GM18526 (cell line): ENCODE data around the gene SH3RF3.

ENCODE experiments used
- POLR2A ChIP-seq: IDR thresholded peaks from 3 replicates; pipeline ENCODE4 v1.6.1; 2011; ENCODE audit not compliant: insufficient read length; ENCODE audit errors: extremely low read depth

SH3RF3 gene

DNA sequence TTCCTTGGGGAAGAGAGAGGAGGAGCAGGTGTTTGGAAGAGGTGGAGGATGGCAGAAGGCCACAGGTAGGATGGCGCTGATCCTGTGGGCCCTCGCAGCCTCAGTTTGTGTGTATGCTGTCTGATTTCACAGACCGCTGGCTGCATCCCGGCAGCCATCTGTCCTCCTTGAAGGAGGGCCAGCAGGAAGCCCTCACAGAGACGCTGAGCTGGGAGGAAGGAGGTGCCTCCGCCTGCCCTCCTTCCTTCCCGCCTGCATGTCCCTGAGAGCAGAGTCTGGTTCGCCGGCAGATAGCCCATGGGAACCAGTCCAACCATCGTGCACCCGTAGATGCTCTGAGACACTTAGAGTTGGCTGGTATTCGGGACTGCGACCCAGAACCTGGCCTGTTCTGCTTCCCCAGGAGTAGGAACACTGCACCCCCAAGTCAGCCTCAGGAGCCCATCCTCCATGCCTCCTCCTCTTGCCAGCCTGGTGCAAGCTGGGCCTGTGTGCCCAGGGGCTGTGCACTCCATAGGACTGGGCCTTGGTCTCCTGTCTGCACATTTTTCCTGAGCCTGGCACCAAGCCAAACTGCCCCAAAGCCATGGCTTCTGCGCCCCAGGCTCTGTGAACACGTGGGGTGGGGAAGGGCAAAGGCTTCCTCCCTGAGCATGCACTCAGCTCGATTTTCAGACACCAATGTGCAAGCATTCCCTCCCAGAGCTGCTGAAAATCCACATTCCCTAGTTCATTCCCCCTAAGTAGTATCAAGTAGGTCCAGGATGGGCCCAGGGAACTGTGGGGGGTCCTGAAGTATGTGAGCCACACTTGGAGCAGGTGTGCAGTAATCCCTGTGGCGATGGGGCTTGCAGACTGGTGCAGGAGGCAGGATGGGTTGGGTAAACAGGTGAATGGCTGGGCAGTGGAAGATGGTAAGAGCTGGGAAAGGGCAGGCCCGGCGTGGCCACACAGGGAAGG is 369.2 kb downstream of the SH3RF3 start:
- no peak for TF ChIP-seq POLR2A

DNA sequence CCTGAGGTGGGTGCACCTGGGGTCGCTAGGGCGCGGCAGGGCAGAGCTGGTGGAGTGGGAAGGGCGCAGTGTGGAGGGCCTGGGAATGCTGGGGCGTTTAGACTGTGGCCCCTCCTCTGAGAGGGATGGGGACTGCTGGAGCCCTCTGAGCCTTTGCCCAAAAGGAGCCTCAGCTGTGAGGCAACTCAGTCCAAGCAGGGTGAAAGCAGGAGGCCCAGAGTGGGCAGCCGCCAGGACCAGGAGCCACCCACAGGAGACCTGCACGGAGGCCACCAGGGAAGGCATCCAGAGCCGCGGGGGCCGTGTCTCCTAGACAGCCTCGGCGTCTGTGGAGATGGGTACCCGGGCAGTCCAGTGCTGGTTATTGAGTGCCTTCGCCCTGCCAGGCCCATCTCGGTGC is 369.9 kb downstream of the SH3RF3 start:
- no peak for TF ChIP-seq POLR2A

GRCh38 chr2:109499566-109499965 is 370.6 kb downstream of the SH3RF3 start:
- no peak for TF ChIP-seq POLR2A

DNA sequence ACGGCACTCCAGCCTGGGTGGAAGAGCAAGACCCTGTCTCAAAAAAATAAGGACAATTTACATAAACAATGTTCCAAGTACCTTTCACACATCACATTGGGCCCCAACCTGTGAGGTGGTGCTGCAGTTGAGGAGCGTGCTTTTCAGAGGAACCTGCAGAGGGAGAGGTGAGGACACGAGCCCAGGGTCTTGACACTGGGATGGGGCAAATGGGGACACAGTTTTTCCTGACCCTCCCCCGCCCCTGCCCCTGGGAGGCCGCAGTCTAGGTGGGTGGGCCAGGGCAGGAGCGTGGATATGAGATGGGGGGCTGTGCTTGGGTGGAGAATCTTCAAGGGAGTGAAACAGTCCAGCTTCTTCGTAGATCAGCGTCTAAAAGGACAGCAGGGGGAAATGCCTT is 371.9 kb downstream of the SH3RF3 start:
- no peak for TF ChIP-seq POLR2A

- TF ChIP-seq POLR2A = no peak
Measured at GRCh38 chr2:109501461-109501860, 372.5 kb downstream of the SH3RF3 start.

DNA sequence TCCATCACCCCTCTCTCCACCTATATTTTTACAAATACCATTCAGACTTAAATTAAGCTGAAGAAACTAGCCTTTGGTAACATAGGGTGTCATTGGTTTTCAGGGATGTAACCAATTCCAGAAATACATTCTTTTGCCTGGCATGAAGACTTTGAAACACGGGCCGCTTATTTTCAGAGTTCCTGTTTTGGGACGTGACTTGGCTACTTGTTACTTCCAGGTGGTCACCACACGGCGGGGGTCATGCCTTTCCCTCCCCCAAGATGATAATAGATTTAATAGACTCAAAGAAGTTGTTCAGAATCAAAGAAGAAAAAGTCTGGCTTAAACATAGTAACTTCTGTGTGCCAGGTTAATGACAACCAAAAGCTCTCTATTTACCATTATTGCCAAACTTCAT is 374.2 kb downstream of the SH3RF3 start:
- TF ChIP-seq POLR2A = no peak

GRCh38 chr2:109507217-109507616 is 378.2 kb downstream of the SH3RF3 start:
- no peak for TF ChIP-seq POLR2A

DNA sequence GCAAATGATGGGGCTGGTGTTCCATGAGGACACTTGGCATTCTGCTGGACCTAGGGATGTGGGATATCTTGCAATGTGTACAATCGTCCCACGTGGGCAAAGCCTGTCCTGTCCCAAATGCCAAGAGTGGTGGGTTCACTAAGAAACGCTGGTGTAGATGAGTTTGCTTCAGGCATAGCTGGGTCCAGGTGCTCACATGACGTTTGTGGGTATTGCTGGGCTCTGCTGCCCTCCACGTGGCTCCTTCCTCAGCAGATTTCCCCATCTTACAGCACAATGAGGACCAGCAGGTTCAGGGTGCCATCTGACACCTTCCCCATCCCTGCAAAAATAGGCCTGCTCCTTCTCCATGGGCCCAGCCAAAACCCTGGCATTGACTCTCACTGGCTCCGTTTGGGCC is 378.8 kb downstream of the SH3RF3 start:
- TF ChIP-seq POLR2A = no peak

GRCh38 chr2:109508556-109508955 is 379.6 kb downstream of the SH3RF3 start:
- no peak for TF ChIP-seq POLR2A

DNA sequence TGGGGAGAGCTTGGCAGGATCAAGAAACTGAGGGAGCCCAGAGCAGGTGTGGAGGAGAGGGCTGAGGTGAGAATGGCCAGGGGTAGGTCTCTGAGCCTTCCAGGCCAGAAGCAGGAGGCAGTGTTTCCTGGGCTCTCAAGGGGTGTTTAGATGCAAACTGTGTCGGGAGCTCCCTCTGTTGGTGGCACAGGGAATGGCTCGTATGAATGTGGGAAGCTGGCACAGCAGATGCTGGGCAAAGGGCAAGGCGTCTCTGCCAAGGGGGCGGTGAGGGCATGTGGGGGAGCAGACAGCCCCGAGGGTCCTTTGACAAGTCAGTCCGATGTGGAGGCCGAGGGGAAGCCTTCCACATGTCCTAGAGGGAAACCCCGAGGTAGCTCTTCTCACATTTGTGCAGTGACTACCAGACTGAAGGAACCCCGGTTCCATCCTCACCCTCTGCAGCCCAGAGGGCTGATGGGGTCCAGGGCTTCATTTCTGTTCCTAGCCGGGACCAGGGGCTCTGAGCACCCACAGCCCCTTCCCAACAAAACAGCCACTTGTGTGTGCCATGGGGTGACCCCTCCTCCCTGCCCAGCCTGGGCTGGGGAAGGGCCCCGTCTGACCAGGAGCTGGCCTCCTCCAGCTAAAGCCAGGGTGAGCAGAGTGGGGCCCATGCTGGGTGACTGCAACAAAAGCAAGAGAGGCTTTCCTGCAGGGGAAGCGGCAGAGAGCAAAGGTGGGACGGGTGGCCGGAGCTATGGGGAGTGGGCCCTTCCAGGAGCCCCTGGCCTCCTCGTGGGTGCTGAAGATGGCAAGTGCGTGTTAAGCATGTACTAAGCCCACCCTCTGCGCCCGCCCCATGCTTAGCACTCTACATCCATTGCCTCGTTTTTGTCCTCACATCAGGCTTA is 381.4 kb downstream of the SH3RF3 start:
- no peak for TF ChIP-seq POLR2A

DNA sequence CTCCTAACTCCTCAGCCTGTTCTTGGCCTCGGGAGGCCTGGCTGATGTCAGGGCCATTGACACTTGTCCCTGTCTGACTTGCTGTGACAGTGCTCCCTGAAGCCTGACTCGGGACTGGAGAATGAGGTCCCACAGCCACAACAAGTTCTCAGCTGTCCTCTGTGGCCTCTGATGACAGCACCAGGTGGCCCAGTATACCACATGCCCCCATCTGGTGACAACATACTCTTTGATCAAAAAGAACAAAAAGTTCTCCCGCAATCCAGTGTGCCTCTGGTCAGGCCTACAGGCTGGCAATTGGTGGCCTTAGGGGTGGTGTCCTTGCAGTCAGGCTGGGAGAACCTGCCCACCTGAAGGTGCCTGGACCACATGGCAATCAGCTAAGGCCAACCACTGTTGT is 382.2 kb downstream of the SH3RF3 start:
- TF ChIP-seq POLR2A = no peak

DNA sequence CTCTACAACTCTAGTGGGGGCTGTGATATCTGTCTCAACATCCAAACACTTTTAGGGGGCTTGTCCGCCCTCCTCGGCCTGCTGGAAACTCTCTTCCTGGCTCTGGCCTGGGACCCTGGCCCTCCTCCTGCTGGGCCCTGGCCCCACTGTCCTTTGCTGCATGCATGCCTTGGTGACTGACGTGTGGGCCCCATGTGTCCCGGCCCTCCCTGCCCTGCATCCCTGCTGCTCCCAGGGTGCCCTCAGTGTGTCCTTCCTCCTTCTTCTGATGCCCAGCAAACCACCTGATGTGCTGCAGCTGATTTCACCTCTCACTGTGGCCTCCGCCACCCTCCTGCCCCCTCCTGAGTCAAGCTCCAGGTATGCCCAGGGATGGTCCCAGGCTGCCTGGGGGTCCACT is 383.1 kb downstream of the SH3RF3 start:
- no peak for TF ChIP-seq POLR2A

GRCh38 chr2:109513230-109513629 is 384.2 kb downstream of the SH3RF3 start:
- TF ChIP-seq POLR2A = no peak

- no peak for TF ChIP-seq POLR2A
Measured at GRCh38 chr2:109513749-109514588, 385.0 kb downstream of the SH3RF3 start.

DNA sequence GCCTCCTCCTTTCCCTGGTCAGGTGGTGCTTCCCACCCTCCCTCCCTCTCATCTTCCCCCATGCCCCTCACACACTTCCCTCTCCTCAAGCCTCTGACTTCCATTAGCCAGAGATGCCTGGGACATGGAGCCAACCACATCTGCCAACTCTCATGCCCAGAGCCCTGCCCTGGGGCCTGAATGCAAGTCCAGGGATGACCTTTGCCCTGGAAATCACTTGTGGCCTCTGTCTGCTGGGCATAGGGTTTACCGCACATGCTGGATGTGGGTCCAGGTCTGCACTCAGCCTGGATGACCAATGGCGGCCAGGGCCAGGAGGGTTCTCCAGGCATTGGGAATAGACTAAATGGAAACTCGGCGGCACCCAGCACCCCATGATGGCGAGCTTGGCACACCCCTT is 385.9 kb downstream of the SH3RF3 start:
- TF ChIP-seq POLR2A = no peak
